Brain microvascular endothelial cell (primary cell): Measurements from ENCODE around the gene VPS26B.
"Not testable (repeated sequence)": the region's sequence is repeated elsewhere in the genome, so short reads cannot be mapped to it uniquely, and the experiment has no call there.

Experiments
- DNase-seq: peaks from one replicate; pipeline ENCODE4 v3.0.0-alpha.2; 2020
- H3K27ac ChIP-seq: fragments of 250-450 bp; sonication (Bioruptor Pico); 2 replicates; pipeline ENCODE4 v1.5.1; 2020; ENCODE audit warnings: mild to moderate bottlenecking, moderate library complexity
- H3K27me3 ChIP-seq: fragments of 250-450 bp; sonication (Bioruptor Pico); replicated peaks from 2 replicates; pipeline ENCODE4 v1.5.1; 2020; ENCODE audit warnings: mild to moderate bottlenecking
- H3K36me3 ChIP-seq: fragments of 250-450 bp; sonication (Bioruptor Pico); replicated peaks from 2 replicates; pipeline ENCODE4 v1.5.1; 2020; ENCODE audit warnings: mild to moderate bottlenecking
- H3K4me3 ChIP-seq: 2 replicates; pipeline ENCODE4 v1.5.1; 2011; ENCODE audit warnings: low read depth, mild to moderate bottlenecking, control low read depth, low read length, moderate library complexity
- in situ Hi-C: cut with HindIII; loops from 2 replicates; pipeline ENCODE4 v1.10.0; 2017; ENCODE audit warnings: low sequenced_read_pairs, low pct_ligation_motif_present
- TF ChIP-seq, protein P1 (sequence below): IDR thresholded peaks from 2 replicates; pipeline ENCODE4 v1.5.1; 2011; ENCODE audit warnings: low read depth, mild to moderate bottlenecking, moderate library complexity, low read length, control low read depth, inconsistent platforms; ENCODE audit errors: missing control alignments

Gene VPS26B

DNA sequence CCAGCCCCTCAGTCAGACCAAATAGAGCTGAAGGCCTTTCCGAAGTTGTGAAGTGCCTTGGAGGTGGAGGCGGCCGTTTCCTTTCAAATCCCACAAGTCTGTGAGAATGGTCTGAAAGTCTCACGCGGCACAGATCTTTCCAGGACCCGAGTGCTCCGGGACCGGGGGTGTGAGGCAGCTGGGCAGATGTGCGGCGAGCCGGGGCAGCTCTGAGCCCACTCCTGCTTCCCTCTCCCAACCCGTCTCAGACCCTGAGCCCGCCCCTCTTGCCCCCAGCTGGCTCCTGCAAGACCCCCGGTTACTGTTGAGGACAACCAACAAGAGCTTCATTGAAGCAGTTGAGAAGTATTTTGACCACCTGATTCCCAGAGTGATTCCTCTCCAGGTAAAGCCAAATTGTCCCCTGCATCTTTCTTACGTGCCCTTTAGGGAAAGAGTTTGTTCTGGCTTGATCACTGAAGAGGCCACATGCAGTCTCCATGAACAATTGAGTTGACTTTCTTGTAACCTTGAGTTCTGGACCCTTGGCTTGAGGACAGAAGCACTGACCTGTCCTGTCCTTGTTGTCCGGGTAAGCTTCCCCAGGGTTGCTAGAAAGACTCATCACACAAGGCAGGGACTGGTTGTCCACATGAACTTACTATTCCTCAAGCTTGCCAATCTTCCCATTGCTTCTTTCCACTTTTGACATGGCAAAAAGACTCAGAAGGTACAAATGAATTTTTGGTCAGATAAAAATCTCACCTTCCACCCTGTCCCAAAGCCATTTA lies 59.2 kb downstream of the VPS26B start:
- no peak overlapping the region for H3K27ac ChIP-seq
- no peak overlapping the region for H3K4me3 ChIP-seq
- no peak for DNase-seq
- peaks cover 2% of the 10 kb centered on the region for H3K27me3 ChIP-seq
- H3K36me3 ChIP-seq: no peaks in the 10 kb centered on the region
- TF ChIP-seq, protein P1, sequence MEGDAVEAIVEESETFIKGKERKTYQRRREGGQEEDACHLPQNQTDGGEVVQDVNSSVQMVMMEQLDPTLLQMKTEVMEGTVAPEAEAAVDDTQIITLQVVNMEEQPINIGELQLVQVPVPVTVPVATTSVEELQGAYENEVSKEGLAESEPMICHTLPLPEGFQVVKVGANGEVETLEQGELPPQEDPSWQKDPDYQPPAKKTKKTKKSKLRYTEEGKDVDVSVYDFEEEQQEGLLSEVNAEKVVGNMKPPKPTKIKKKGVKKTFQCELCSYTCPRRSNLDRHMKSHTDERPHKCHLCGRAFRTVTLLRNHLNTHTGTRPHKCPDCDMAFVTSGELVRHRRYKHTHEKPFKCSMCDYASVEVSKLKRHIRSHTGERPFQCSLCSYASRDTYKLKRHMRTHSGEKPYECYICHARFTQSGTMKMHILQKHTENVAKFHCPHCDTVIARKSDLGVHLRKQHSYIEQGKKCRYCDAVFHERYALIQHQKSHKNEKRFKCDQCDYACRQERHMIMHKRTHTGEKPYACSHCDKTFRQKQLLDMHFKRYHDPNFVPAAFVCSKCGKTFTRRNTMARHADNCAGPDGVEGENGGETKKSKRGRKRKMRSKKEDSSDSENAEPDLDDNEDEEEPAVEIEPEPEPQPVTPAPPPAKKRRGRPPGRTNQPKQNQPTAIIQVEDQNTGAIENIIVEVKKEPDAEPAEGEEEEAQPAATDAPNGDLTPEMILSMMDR: no peak
- in situ Hi-C loops: no loop called here

DNA sequence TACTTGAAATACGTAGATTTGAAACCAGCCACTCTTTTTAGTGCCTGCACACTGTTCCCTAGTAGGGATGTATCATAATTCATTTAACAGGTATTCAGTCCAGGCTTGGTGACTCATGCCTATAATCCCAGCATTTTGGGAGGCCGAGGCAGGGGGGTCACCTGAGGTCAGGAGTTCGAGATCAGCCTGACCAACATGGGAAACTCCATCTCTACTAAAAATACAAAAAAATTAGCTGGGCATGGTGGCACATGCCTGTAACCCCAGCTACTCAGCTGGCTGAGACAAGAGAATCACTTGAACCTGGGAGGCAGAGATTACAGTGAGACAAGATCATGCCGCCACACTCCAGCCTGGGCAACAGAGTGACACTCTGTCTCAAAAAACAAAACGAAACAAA lies 59.9 kb downstream of the VPS26B start:
- H3K36me3 ChIP-seq, DNase-seq, H3K27ac ChIP-seq, H3K4me3 ChIP-seq, in situ Hi-C loops, H3K27me3 ChIP-seq: not testable (repeated sequence)

DNA sequence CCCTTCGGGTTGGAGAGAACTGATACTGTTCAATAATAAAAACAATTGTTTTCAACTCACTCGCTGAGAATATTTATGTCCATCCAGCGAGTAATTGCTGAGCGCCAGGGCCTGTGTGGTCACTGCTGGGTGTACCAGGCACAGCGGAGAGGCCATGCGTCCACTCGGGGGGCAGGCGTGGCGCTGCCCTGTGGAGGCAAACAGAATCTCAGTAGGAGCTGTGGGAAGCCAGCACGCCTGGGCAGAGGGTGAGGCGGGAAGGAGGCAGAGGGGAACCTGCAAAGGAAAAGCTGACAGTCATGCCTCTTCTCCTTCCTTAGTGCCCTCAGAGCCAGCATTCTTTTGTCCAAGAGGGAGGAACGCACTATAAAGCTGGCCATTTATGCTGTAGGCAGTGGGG lies 63.1 kb downstream of the VPS26B start:
- in situ Hi-C loops: no loop called here
- Histone ChIP-seq H3K36me3 (no peaks in the 10 kb centered on the region), H3K4me3 (no peak overlapping the region), H3K27me3 (no peaks in the 10 kb centered on the region), H3K27ac (no peak overlapping the region)
- DNase-seq: no peak
- TF ChIP-seq, protein P1: no peak

DNA sequence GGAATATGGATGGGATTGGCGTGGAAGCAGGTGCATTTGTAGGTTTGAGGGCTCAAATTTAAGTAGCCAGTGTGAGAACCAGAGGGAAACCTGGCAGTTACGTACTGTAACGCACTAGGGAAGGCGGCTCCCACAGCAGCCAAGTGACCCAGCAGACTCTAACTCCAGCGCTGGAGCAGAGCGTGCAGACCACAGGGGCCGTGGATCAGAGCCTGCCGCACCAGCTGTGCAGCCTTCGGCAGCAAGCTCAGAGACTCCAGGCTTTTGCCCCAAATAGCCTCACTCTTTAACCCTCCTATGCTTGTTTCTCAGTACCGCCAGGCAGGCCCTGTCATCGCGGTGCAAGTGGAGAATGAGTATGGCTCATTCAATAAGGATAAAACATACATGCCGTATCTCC lies 64.0 kb downstream of the VPS26B start:
- Histone ChIP-seq H3K27me3 (no peaks in the 10 kb centered on the region), H3K4me3 (no peak overlapping the region), H3K36me3 (no peaks in the 10 kb centered on the region), H3K27ac (no peak overlapping the region)
- TF ChIP-seq, protein P1: no peak
- no peak for DNase-seq
- in situ Hi-C loops: no loop called here

DNA sequence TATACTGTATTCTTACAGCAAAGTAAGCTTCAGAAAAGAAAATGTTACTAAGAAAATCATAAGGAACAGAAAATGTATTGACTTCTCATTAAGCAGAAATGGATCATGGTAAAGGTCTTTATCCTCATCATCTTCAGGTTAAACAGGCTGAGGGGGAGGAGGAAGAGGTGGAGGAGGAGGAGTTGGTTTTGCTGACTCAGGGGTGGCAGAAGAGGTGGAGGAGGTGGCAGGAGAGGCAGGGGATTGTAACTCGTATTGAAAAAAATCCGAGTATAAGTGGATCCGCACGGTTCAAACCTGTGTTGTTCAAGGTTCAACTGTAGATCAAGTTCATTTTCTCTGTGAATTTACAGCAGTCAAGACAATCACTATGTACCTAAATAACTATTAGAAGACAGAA lies 64.7 kb downstream of the VPS26B start:
- DNase-seq: no peak
- in situ Hi-C loops: no loop called here
- Histone ChIP-seq H3K27ac (no peak overlapping the region), H3K36me3 (no peaks in the 10 kb centered on the region), H3K27me3 (no peaks in the 10 kb centered on the region), H3K4me3 (no peak overlapping the region)
- TF ChIP-seq, protein P1: no peak

DNA sequence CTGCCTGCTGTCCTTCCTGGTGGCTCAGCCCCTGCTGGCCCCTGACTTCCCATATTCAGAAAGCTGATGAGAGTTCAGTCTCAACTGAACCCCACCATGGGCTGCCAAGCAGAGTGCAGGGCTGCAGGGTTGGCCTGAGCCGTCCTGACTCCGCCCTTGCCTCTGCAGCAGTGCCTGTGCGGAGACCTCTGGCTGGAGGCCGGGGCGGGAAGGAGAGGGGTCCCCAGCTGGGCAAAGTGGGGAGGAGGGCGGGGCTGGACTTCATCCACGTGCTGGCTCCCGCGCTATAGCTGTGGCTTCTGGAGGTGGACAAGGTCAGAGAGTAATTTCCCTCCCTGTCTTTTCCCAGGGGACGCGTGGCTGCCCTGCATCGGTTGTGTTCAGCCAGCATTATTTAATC lies 65.3 kb downstream of the VPS26B start:
- in situ Hi-C loops: no loop called here
- Histone ChIP-seq H3K36me3 (no peaks in the 10 kb centered on the region), H3K27me3 (no peaks in the 10 kb centered on the region), H3K27ac (no peak overlapping the region), H3K4me3 (no peak overlapping the region)
- TF ChIP-seq, protein P1: no peak
- DNase-seq: no peak
